ENCODE measurements around the gene CNBP. TPM values are rescaled to one million over a fixed set of nuclear protein-coding genes. Genes with fewer than 3 reads are reported as not detected.

Gene CNBP
- total and polyA plus RNA-seq, 9 of the 15 experiments (the other 6 are each of a cell fraction or from before 2014, with no cell fraction given), result 284 to 717 (median 412) TPM

DNA sequence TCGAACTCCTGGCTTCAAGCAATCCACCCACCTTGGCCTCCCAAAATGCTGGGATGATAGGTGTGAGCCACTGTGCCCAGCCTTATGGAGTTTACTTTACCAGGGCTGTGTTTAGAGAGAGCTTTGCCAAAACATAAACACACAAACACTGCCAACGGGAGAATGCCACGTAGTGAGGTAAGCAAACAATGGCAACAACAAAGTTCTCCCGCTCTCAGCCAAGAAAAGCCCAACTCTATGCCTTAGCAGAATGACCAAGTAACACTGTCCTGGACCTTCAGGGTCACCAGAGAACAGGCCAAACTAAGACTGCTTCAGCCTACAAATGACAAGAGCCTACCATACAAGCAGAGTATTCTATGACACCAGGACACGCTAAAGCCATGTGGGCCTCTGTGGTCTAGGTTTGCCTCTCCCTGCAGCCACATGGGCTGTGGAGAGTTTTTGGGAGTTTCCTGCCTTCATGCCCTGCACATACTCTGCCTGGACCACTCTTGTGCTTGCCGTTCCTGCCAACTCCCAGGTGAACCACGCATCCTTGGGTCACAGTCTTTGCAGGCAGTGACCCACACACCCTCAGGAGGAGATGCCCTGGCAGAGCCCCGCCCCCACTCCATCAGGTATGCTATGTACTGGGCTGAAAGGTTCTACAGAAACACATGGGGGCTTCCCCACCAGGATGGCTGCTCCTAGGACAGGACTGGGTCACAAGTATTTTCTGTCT lies 21.6 kb upstream of the CNBP start:
- FAIRE-seq (peak; percentile 55), ATAC-seq (peak; percentile 48), DNase-seq (ENCODE audit: extremely low read depth in 1 of 4, low spot score in 3 of 4) (no peak)
- Histone ChIP-seq H3K4me1 (replicated peaks in 1 of 2; ENCODE audit: control insufficient read depth in 2 of 2, insufficient read depth in 2 of 2, low read length in 2 of 2) (no peaks in the 10 kb centered on the region; a peak in 1 of 5 replicates), H3K9me3 (replicated peaks; ENCODE audit: control insufficient read depth, insufficient read depth, low read depth, low read length) (no peaks in the 10 kb centered on the region), H3K36me3 (ENCODE audit: control insufficient read depth, insufficient read depth, low read length) (no peaks in the 10 kb centered on the region), H3K27me3 (ENCODE audit: control insufficient read depth in 2 of 2, insufficient read depth in 2 of 2, low read length in 2 of 2) (no peaks in the 10 kb centered on the region), H3K79me2 (ENCODE audit: control insufficient read depth, insufficient read depth, low read length) (no peaks in the 10 kb centered on the region), H3K4me2 (ENCODE audit: insufficient read depth, low read length) (no peak overlapping the region), H3K9ac (ENCODE audit: insufficient read depth in 1 of 2, low read depth in 2 of 2, low read length in 2 of 2) (no peak overlapping the region), H3K4me3 (no peak overlapping the region), H3K27ac (ENCODE audit: extremely low read depth, low read depth, low read length) (no peak overlapping the region), H3K9me1 (ENCODE audit: control insufficient read depth, insufficient read depth, low read length) (no peaks in the 10 kb centered on the region), H2AFZ (ENCODE audit: low read depth, low read length) (no peak overlapping the region; the same call in 1 of the 2 replicates), H4K20me1 (replicated peaks; ENCODE audit: control insufficient read depth, insufficient read depth, low read length) (no peaks in the 10 kb centered on the region)
- BruUV-seq (replicated peaks), result no TSS peak
- TF ChIP-seq BDP1 (IDR thresholded peaks at IDR 0.05; ENCODE audit: insufficient read depth, insufficient read length) (no peak), PCBP2 (IDR thresholded peaks at IDR 0.05; ENCODE audit: low read depth, low read length, poor library complexity, severe bottlenecking) (no peak), ADNP (tag; IDR thresholded peaks at IDR 0.05) (no peak), CREBBP (IDR thresholded peaks at IDR 0.05; ENCODE audit: low read depth, low read length) (no peak), BRD9 (IDR thresholded peaks at IDR 0.05; ENCODE audit: low read depth, partially characterized antibody) (no peak), HNRNPL (IDR thresholded peaks at IDR 0.05; ENCODE audit: low read depth, low read length) (no peak), EP400 (IDR thresholded peaks at IDR 0.05) (no peak)
- intact Hi-C loops (cut with micrococcal nuclease), result no loop called here
- POLR2A ChIA-PET, result interaction anchor here (0.7 to 1.8 kb wide), 2 partner anchors 10 to 18 kb away, joined by 3 to 8 read pairs; no protein-coding TSS in a partner anchor
- CTCF ChIA-PET (ENCODE audit: low intra/inter-chr PET ratio), result no interaction called here
- 64% methylated on average over 8 of the region's 8 CpGs for WGBS (ENCODE audit: insufficient coverage, low coverage, missing lambda C conversion rate)
- in situ Hi-C loops (cut with MboI), result no loop called here

Data from K562 (cell line).